ENCODE measurements around the gene CD7.

The CD7 gene

DNA sequence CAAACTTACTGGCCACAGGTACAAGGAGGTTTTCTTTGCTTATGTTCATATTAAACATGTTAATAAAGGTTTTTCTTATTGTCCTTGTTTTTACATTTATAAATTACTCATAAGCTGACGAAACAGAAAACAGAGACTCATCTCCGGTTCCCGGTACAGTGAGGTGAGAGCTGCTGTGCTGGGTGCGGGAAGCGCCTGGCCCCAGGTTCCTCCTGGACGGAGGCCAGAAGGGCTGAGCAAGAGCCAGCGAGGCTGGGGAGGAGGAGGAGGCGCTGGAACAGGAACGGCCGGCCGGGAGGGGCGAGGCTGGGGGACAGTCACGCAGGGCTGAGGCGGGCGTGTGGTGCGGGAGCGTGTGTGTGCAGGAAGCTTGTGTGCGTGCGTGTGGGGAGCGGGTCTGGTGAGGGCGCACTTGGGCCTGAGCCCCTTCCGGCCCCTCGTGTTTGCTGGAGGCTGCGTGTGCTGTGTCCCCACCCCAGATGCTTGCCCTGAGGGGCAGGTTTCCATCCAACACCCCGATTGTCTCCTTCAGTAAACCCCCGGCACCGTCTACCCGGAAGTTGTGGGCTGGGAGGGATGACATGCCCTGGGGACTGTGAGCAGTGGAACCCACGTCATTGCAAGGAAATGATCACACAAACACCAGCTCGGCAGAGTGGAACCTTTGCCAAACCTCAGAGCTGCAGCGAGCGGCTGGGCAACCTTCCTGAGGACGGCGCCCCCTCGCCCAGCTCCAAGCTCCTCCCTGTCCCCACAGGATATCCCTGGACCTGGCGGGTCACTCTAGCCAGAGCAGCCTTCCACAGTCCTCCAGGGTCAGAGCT, 19.5 kb downstream of the CD7 start:
- peak; percentile 14 for DNase-seq

DNA sequence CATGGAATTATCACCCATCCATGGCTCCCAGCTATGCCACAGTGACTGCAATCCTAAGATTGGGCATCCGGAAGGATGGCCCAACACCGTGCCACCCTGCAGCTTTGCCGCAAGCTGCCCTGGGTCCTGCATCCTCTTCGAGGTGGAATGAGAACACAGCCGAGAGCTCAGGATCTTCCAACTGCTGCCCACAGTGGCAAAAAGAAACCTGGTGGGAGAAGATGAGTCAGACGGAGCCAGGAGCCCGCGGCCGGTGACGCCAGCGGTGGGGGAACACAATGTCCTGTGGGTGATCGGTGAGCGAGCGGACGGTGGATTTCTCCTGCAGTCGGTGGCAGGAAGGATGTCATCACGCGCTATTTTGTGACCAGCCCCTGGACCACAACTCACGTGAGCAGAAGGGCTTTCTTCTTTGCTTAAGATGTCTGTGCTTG, 20.1 kb downstream of the CD7 start:
- no peak for DNase-seq

DNA sequence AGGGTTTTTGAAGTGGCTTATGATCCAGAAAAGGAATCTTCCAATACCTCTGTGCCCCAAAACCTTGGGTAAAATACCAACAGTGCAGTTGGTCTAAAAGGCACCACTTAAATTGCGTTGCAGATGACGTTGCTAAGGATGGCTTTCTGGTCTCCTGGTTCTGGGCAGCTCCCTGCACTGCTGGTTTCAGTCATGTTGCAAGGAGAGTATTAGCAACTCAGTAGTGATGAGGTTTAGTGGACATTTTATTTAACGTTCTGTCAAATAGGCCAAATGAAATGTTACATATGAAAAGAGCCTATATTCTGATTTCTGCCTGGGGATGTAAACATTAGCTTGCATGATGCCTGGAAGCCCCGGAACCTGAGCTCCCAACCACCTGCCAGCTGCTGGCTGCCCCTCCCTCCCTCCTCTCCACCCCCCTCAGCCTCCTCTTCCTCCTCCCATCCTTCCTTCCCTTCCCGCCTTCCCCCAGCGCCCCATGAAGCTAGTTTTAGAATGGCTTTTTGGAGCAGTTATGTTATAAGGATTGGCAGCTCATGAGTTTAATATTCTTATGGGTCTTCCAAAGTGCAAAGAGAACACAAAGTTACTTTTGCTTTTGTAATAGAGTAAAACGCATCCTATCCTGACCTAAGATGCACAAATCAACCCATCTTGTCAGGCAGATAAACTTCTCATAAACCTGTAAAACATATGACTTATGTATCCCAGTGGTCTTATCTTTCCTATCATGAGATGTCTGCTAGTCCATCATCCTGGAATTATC, 20.7 kb downstream of the CD7 start:
- no peak for DNase-seq

DNA sequence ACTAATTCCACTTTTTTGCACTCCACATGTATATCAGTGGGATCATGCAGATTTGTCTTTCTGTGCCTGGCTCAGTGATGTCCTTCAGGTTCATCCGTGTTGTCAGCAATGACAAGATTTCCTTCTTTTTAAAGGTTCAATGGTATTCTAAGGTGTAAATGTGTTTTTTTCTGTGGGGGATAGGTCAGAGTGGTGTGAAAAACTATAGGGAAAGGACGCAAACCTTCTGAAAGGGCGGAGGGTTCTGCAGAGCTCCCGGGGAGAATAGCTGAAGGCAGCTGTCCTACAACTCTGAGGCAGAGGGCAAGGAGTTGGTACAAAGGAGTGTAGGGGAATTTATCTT, 22.0 kb downstream of the CD7 start:
- DNase-seq = no peak

DNA sequence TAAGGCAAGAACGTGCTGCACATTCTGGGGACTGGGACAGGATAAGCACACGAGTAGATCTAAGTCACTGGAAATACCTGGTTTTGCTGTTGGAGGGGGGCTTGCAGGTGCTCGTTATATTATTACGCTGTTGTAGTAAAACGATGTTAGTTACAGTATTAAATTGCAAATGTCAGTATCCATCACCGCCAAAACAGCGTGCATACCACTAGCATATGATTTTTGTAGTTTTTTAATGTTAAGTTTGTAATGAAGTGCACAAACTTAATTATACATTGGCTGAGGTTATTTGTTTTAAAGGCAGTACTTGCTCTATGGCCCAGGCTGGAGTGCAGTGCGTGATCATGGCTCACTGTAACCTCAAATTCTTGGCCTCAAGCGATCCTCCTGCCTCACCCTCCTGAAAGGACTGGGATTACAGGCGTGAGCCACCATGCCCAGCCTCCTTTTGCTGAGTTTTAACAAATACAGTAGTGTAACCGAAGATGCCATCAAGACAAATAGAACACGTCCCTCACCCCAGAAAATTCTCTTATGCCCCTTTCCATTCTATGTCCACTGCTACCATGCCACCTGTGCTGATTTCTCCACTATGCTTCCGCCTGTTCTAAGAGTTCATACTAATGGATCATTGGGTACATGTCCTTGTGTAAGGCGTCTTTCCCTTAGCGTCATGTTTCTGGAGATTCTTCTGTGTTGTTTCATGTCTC, 23.2 kb downstream of the CD7 start:
- no peak for DNase-seq

DNA sequence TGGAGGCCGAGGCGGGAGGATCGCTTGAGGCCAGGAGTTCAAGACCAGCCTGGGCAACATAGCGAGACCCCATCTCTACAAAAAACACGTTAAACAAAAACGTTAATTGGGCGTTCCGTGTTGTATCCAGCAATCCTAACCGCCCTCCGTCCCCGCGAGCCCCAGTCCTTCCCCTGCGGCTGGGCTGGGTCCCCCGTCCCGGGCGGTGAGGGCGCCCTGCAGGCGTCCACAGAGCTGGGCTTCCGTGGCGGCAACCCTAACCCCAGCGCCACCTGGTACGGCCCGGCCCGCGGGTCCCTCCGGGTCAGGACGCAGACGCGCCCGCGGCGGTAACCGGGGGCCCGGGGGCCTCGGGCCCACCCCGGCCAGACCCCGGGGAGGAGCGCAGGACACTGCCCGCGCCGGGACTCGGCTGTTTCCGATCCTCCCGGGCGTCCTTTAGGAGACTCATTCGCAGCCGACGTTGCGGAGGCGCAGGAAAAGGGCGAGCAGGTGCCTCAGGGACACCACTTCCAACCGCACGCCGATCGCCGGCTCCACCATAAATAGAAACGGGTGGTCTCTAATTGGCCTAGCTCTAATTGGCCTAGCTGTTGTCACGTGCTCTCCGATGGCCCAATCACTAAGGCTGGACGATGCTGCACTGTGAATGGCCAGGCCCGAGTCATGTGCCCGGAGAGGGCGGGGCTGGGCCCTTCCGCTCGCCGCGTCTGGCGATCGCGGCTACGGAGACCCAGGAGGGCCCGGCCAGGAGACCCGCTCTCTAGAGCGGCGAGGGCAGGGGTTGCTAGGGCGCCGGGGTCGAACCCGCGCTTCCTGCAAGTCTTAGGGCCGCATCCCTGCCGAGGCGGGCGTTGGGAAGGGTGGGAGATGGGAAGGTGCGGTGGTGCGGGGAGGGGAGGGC, 24.9 kb downstream of the CD7 start:
- peak; percentile 98 for DNase-seq

DNA sequence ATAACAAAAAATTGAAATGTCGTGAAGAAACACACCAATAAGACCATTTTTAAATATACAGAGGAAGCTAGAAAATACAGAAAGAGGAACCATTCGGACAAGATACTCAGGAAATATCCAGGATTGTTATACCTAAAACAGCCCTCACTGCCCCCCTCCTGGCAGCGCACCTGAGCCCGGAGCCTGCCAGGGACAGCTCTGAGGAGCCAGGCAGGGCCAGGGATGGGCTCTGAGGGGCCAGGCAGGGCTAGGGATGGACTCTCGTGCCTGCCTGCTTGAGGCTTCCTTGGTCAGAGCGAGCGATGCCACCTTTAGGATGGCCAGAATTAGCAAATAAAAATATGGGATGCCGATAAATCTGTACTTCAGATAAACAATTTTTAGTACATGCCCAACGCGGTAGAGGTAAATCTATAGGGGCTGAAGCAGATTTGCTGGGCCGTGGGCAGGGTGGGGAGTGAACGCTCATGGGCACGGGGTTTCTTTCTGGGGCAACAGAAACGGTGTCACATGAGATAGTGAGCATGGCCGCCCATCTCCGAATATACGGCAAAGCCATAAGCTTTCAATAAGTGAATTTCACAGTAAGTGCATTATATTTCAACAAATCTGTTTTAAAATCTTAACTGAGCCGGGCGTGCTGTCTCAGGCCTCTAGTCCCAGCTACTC, 25.7 kb downstream of the CD7 start:
- no peak for DNase-seq

DNA sequence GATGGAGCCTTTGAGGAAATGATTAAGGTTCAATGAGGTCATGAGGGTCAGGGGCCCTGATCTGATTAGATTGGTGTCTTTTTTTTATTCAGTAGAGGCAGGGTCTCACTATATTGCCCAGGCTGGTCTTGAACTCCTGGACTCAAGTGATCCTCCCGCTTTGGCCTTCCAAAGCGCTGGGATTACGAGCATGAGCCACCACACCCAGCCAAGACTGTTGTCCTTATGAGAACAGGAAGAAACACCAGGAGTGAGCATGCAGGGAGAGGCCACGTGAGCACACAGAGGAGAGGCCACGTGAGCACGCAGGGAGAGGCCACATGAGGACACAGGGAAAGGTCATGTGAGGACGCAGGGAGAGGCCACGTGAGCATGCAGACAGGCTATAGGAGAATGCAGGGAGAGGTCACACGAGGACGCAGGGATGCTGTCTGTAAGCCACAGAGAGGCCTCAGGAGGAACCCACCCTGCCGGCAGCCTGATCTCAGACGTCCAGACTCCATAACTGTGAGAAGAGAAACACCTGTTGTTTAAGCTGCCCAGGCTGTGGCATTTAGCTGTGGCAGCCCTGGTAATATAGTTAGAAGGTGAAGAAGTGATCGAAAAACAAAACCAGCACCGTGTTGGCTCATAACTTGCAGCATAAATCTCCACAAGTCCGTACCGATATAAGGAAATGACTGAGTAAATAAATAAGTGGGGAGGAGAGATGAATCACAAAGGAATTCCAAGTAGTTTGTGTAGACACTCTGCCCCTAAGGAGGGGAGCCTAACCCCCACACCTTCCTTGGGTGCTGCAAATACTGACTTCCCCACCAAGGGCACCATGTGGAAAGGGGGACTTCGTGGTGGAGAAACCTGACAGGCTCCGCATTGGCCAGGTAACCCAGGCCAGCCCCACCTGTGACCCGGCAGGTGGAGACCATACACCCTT, 29.3 kb downstream of the CD7 start:
- DNase-seq = no peak

DNA sequence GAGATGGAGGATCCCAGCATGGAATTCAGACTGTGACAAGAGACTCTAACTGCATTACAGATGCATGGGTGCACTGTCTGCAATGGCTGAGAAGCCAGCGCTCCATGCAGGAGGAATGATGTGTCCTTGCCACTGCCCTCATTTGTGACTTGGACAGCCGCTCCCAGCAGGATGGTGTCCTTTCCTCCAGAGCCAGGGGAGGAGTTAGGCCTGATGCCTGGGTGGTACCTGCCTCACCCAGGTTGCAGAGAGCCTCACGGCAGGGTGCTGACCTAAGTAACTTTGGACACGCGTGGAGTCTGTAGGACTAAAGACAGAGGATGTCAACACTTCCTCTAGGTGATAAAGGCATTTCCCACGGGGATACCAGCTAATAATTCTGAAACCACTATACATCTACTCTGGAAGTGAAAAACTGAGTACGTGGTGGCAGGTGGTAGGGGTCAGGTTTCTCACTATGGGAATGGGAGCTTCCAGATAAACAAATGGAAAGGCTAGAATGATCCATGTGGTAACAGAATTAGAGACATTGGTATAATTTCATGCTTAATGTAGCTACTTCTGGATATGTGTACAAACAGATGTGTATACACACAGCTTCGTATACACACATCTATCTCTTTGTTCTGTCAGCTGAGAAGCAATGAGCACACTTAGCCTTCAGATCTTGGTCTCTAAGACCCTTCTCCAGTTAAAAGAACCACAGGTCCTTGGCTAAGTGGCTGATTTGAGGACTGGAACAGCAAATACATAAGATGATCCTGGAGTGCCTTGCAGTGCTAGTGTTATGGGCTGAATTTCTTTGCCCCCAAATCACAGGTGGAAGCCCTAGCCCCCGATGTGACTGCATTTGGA, 30.2 kb downstream of the CD7 start:
- no peak for DNase-seq

DNA sequence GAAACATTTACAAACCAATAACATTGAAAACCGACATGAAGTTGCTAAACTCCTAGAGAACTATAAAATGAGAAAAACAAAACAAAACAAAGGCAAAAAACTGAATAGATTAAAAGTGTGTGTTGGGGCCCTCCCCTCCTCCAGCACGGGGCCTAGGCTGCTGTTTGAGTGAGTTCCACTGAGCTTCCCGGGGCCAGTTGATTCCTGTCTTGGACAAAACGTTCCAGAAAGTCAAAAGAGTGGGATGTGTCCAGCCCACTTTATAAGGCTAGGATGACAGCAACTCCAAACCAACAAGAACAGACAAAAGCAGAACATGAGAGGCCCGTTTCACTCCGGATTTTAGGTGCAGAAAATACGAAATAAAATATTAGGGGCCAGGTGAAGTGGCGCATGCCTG, 32.3 kb downstream of the CD7 start:
- no peak for DNase-seq

DNA sequence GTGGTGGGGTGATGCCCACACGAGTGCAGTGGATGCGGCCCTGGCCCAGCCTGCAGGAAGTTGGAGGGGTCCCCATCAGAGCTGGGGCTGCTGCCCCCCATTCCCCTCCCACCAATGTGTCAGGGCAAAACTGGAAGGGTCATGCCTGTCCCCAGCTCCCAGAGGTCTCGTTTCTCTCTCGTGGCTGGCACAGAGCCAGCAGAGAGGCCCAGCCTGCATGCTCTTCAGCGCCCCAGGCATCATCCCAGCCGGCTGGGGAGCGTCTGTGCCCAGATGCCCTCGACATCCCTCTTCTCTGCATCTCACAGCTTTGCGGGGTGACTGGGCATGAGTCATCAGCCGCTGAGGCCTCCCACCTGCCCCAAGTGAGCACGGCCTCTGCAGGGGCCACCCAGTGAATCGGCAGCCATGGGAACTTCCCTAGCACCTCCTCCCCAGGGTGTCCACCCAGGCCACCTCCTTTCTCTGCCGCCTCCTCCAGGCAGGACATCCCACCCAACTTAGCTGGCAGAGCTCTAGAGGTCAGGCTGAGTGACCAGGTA, 34.1 kb downstream of the CD7 start:
- DNase-seq = no peak

DNA sequence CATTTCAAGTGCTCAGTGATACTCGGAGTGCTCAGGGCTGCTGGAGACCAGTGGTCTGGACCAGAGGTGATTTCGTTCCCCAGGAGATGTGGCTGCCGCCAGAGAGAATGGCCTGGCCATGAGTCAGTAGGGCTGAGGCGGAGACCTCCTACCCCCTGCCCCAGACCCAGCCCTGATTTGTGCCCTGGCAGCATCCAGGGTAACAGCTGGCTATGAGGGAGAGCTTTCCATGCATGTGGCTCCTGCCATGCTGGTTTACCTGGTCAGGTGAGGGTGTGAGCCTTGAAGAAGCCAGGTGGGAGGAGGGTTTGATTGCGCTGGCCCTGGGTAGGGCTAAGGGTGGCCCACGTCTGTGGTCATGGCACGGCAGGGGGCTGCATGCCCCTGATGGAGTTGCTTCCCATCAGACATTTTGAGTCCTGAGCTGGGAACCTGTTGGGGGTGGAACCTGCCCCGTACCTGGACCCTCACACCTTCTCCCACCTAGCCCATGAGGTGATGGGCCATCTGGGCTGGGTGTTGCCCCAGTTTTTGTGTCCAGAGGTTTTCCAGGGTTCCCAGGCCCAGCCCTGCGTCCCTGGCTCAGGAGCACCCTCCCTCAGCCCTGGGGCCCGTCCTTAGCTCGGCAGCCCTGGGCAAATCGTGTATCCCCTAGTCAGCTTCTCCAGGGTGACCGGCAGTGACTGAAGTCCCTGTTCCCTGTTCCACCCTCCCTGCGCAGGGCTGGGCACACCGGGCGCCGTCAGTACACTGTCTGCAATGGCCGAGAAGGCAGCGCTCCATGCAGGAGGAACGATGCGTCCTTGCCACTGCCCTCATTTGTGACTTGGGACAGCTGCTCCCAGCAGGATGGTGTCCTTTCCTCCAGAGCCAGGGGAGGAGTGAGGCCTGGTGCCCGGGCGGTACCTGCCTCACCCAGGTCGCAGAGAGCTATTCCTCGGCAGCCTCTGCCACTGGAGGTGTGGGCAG, 34.9 kb downstream of the CD7 start:
- no peak for DNase-seq

DNA sequence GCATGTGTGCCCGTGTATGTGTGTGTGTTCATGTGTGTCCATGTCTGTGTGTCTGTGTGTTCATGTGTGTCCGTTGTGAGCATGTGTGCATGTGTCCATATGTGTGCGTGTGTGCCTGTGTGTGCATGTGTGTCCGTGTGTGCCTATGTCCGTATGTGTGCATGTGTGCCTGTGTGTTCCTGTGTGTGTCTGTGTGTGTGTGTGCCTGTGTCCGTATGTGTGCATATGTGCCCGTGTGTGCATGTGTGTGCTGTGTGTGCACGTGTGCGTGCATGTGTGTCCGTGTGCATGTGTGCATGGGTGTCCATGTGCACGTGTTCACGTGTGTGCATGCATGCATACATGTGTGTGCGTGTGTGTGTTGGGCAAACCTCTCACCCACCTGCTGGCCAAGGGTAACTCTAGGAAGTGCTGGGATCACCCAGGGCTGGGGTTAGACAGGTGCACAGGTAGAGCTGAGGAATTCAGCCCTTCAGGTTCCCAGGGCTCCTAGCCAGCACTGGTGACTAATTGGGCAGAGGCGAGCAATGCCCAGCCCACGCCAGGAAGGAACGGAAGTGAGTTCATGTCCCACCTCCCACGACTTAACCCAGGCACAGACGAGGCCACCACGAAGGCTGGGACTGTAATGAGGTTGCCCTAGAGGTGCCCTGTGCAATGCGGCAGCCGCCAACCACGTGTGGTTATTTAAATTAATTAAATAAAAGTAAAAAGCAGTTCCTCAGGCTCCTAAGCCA, 35.7 kb downstream of the CD7 start:
- DNase-seq = no peak

DNA sequence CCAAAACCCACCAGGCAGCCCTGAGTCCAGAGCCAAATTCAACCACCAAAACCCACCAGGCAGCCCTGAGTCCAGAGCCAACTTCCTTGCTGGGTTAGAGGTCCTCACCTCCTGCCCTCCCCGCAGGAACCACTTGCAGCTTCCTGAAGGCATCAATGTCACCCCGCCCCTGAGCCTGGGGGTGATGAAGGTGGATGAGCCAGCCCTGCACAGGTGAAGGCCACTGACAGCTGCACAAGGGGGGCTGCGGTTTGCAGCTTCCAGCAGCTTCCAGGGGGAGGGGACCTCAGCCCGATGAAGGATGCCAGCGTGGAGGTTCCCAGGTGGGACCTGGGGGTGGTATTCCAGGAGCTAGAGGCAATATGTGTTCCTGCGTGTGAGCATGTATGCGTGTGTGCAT, 36.3 kb downstream of the CD7 start:
- no peak for DNase-seq

DNA sequence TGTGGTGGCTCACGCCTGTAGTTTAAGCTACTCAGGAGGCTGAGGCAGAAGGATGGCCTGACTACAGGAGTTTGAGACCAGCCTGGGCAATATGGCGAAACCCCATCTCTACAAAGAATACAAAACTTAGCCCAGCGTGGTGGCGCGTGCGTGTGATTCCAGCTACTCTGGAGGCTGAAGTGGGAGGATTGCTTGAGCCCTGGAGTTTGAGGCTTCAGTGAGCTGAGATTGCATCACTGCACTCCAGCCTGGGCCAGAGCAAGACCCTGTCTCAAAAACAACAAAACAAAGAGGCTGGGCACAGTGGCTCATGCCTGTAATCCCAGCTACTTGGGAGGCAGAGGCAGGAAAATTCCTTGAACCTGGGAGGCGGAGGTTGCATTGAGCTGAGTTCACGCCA, 36.9 kb downstream of the CD7 start:
- DNase-seq = no peak

DNA sequence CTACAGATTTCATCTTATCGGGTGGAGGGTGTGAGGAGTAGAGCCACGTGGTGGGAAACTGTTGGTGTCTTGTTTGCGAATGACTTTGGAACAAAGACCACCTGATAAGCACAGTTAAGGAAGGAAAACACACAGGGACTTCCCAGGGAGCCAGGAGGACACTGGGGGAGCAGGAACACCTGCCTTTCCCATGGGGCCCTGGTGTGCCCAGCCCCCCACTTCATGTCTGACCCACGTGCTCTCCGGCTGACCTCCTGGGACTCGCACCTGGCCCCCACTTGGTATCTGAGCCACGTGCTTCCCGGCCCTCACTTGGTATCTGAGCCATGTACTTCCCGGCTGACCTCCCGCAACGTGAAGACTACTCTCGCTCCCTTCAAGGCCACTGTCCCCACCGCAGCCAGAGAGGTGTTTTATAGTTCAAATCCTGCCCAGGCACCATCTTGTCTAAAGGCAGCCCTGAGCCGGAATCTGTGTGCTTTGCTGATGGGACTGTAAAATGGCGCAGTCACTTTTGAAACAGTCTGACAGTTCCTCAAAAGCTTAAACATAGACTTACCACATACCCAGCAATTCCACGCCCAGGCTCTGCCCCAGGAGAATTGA, 38.5 kb downstream of the CD7 start:
- no peak for DNase-seq

DNA sequence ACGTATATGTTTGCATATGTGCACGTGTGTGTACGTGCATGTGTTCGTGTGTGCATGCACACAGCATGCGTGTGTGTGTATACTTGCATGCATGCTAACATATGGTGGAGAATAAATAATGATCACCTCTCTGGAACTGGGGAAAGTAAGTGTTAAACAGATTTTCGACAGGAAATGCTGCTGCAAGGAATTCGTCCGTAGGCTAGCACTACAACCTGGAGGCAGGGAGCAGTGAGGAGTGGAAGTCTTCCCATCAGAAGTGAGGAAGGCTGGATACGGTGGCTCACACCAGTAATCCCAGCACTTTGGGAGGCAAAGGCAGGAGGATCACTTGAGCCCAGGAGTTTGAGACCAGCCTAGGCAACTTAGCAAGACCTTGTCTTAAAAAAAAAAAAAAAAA, 39.1 kb downstream of the CD7 start:
- DNase-seq = no peak
